Thoracic aorta (tissue), 2 donors: ENCODE data around the gene TIAM2. TPM values are rescaled to one million over a fixed set of nuclear protein-coding genes. Genes with fewer than 3 reads are reported as not detected.

Source experiments
- ATAC-seq: fragments of 150-250 bp; one replicate; pipeline ENCODE4 v1.8.0; 2017; ENCODE audit warnings: low read depth; ENCODE audit not compliant: insufficient number of reproducible peaks, low FRiP score
- DNase-seq: peaks from one replicate; pipeline ENCODE4 v3.0.0-alpha.2; 2020; ENCODE audit warnings: low spot score
- H3K27ac ChIP-seq, 2 donors: fragments of 200-600 bp; sonication (generic); 1 replicate in 1 of 2; 2 replicates in 1 of 2; pipeline ENCODE4 v1.5.1; 2016; ENCODE audit warnings: mild to moderate bottlenecking in 2 of 2, moderate library complexity in 2 of 2
- H3K27me3 ChIP-seq: fragments of 200-600 bp; sonication (generic); replicated peaks from 2 replicates; pipeline ENCODE4 v1.6.0; 2016; ENCODE audit warnings: mild to moderate bottlenecking; ENCODE audit not compliant: insufficient read depth
- H3K36me3 ChIP-seq: fragments of 200-600 bp; sonication (generic); one replicate; pipeline ENCODE4 v1.5.1; 2016
- H3K4me1 ChIP-seq, 2 donors: fragments of 200-600 bp; sonication (generic); 1 replicate in 1 of 2; 2 replicates in 1 of 2; pipeline versions ENCODE4 v1.5.1 to v1.6.0; 2016; ENCODE audit warnings: low read depth in 2 of 2, mild to moderate bottlenecking in 1 of 2; ENCODE audit not compliant: control insufficient read depth in 1 of 2
- H3K4me3 ChIP-seq: fragments of 200-600 bp; sonication (generic); 2 replicates; pipeline ENCODE4 v1.5.1; 2016; ENCODE audit warnings: mild to moderate bottlenecking
- H3K9me3 ChIP-seq: fragments of 200-600 bp; sonication (generic); 2 replicates; pipeline ENCODE4 v1.5.1; 2016
- total RNA-seq, 2 donors: library from RNA; depleted of rRNA; stranded (reverse); fragments of >200 nt; gene quantifications; one replicate each; pipeline versions ENCODE4 v1.1.0 to v1.2.3, GENCODE V29; 2016
- TF ChIP-seq, protein P1 (sequence below): fragments of 200-600 bp; sonication (generic); IDR thresholded peaks from one replicate; pipeline ENCODE4 v1.5.1; 2019; ENCODE audit warnings: antibody characterized with exemption

Gene TIAM2
- total RNA-seq, 2 donors from 2014 or later = 17.8 to 22.1 TPM

DNA sequence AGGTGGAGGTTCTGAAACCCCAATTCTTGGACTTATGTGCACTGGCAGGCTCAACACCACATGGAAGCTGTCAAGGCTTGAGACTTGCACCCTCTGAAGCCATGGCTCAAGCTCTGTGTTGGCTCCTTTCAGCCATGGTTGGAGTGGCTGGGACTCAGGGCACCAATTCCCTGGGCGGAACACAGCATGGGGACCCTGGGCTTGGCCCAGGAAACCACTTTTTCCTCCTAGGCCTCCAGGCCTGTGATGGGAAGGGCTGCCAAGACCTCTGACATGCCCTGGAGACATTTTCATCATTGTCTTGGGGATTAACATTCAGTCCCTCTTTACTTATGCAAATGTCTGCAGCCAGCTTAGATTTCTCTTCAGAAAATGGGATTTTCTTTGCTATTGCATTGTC lies 242.5 kb downstream of the TIAM2 start:
- H3K27me3 ChIP-seq = no peaks in the 10 kb centered on the region
- no peak overlapping the region for H3K27ac ChIP-seq
- peaks cover 3% of the 10 kb centered on the region for H3K36me3 ChIP-seq
- H3K4me1 ChIP-seq = no peaks in the 10 kb centered on the region
- ATAC-seq = no peak
- no peaks in the 10 kb centered on the region for H3K9me3 ChIP-seq
- no peak for DNase-seq
- H3K4me3 ChIP-seq = no peak overlapping the region
- TF ChIP-seq, protein P1, sequence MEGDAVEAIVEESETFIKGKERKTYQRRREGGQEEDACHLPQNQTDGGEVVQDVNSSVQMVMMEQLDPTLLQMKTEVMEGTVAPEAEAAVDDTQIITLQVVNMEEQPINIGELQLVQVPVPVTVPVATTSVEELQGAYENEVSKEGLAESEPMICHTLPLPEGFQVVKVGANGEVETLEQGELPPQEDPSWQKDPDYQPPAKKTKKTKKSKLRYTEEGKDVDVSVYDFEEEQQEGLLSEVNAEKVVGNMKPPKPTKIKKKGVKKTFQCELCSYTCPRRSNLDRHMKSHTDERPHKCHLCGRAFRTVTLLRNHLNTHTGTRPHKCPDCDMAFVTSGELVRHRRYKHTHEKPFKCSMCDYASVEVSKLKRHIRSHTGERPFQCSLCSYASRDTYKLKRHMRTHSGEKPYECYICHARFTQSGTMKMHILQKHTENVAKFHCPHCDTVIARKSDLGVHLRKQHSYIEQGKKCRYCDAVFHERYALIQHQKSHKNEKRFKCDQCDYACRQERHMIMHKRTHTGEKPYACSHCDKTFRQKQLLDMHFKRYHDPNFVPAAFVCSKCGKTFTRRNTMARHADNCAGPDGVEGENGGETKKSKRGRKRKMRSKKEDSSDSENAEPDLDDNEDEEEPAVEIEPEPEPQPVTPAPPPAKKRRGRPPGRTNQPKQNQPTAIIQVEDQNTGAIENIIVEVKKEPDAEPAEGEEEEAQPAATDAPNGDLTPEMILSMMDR = no peak

DNA sequence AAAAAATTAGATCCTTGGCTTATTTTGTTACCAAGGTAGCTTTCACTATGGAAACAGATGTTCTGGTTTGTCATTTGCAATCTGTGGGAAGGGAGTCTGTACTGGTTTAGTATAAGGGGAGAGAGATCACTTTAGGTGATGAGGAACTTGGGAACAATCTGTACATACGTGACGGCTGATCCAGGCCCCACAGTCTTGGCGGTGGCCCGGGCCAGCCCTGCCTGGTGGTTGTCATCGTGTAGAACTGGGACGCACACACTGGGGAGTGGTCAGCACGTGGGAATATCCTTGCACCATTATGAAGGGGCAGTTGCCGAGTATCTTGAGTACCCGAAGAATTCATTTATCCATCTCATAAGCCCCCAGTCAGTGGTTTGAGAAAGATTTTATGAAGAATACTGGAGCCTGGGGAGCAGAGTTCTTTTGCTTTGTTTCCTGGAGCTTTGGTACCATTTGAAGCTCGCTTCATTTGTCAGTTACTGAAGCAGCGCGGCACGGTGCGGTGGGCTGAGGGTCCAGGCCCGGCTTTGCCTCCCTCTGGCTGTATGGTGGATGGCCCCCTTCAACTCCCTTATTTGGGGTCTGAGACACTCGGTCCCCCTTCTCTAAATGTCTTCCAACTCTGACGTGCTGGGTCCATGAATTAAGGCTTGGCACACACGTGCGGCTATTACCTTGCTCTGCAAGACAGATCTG lies 245.9 kb downstream of the TIAM2 start:
- DNase-seq (no peak), ATAC-seq (no peak)
- Histone ChIP-seq H3K27ac (no peak overlapping the region), H3K27me3 (no peaks in the 10 kb centered on the region), H3K9me3 (no peaks in the 10 kb centered on the region), H3K36me3 (peaks cover 3% of the 10 kb centered on the region), H3K4me3 (no peak overlapping the region), H3K4me1 (no peaks in the 10 kb centered on the region)
- TF ChIP-seq, protein P1 = no peak

DNA sequence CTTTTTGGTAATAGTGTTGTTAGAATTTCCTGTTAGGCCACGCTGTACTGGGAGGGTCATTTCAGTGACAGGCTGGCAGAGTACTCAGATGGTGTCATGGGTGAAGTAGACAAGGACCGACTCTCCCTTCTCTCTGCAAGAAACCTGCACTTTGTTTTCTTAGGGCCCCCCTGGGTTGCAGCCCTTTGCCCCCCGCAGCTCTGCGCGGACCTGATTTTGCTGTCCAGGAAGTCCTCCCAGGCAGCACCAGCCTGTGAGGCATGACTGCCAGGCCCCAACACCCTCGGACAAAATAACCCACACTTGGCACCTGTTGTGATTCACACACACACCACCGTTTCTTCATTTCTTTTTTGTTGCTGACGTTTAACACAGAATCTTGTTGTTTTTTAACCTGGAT lies 246.9 kb downstream of the TIAM2 start:
- DNase-seq (no peak), ATAC-seq (no peak)
- Histone ChIP-seq H3K27me3 (no peaks in the 10 kb centered on the region), H3K27ac (no peak overlapping the region), H3K4me3 (no peak overlapping the region), H3K9me3 (no peaks in the 10 kb centered on the region), H3K4me1 (no peaks in the 10 kb centered on the region), H3K36me3 (peaks cover 3% of the 10 kb centered on the region)
- TF ChIP-seq, protein P1 = no peak

DNA sequence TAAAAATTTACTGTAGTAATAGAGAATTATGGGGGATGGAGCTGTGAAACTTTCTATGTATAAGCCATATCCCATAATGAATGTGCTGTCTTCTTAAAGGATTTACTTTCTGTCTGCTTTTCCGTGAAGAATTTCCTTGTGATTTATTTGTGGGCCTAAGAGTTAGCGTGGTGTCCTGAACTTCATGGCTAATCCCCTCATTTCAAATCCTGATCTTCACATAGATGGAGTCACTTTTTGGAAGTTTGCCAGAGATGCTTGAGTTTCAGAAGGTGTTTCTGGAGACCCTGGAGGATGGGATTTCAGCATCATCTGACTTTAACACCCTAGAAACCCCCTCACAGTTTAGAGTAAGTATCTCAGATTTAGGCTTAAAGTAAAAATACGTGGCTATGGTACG lies 249.3 kb downstream of the TIAM2 start:
- peaks cover 3% of the 10 kb centered on the region for H3K36me3 ChIP-seq
- TF ChIP-seq, protein P1 = no peak
- no peaks in the 10 kb centered on the region for H3K27me3 ChIP-seq
- no peaks in the 10 kb centered on the region for H3K9me3 ChIP-seq
- H3K4me3 ChIP-seq = no peak overlapping the region
- ATAC-seq = no peak
- DNase-seq = no peak
- no peak overlapping the region for H3K27ac ChIP-seq
- peaks cover 0 to 1% of the 10 kb centered on the region in 2 donors for H3K4me1 ChIP-seq

DNA sequence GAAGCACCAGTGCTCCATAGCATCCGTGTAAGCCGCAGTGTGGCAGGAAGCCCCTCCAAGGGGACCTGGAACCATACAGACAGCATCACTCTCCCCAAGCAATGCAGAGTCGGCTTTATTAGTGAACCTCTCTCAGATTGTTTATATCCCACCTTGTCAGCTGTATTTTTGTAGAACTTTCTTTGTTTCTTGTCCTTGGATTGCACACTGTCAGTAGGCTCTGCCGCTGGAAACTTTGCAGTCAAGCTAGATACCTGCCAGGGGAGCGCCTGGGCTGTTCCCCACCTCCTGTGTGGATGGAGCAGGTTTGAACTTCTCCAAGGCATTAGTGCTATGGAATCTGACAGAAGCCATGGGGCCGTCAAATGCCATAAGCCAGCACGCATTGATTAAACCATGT lies 250.1 kb downstream of the TIAM2 start:
- no peak for DNase-seq
- TF ChIP-seq, protein P1 = no peak
- H3K4me3 ChIP-seq = no peak overlapping the region
- no peaks in the 10 kb centered on the region for H3K9me3 ChIP-seq
- no peak overlapping the region for H3K27ac ChIP-seq
- H3K36me3 ChIP-seq = peaks cover 3% of the 10 kb centered on the region
- H3K4me1 ChIP-seq = peaks cover 0 to 9% of the 10 kb centered on the region in 2 donors
- no peaks in the 10 kb centered on the region for H3K27me3 ChIP-seq
- no peak for ATAC-seq
